ENCODE results near the gene LRRC75B. TPM values are rescaled to one million over a fixed set of nuclear protein-coding genes. Genes with fewer than 3 reads are reported as not detected.
"Not testable (repeated sequence)": the region's sequence is repeated elsewhere in the genome, so short reads cannot be mapped to it uniquely, and the experiment has no call there.

Gene LRRC75B
- total RNA-seq, 2 experiments from 2014 or later: 0.64 to 1.0 TPM

DNA sequence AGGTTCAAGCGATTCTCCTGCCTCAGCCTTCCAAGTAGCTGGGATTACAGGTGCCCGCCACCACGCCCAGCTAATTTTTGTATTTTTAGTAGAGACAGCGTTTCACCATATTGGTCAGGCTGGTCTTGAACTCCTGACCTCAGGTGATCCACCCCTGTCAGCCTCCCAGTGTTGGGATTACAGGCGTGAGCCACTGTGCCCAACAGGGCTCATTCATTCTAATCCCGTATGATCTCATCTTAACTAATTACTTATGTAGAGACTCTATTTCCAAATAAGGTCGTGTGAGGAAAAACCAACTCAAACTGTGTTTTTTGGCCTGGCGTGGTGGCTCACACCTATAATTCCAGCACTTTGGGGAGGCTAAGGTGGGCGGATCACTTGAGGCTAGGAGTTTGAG, 4.2 kb upstream of the LRRC75B start:
- H3K9me3 Mint-ChIP-seq; H3K36me3 Mint-ChIP-seq (ENCODE audit: low read depth); H3K4me3 Mint-ChIP-seq; H3K27me3 Mint-ChIP-seq; POLR2A ChIA-PET; DNase-seq; H3K27ac Mint-ChIP-seq: not testable (repeated sequence)
- H3K4me1 Mint-ChIP-seq: peaks cover 24% of the 10 kb centered on the region
- CTCF ChIA-PET: interaction anchor here (0.7 kb wide), 1 partner anchor 10 kb away, joined by 3 read pairs; no protein-coding TSS in a partner anchor

DNA sequence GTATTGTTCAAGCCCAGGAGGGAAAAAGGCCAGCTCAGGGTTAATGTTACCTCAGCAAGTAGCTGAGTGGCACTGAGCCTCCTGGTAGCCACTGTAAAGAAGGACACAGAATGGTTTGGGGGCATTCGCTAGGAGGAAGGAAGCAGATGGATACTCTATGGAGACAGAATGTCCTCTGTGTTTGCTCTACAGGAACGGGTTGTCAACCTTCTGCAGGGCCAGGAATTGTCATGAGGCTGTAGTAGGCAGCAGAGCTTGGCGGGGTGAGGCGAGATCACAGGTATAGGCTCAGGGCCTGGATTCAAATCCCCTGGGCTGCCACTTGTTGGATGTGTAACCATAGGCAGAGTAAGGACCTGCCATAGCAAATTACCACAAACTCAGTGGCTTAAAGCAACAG, 3.0 kb upstream of the LRRC75B start:
- Mint-ChIP-seq H3K36me3 (ENCODE audit: low read depth) (no peaks in the 10 kb centered on the region), H3K4me1 (peaks cover 13% of the 10 kb centered on the region), H3K27me3 (peaks cover 2% of the 10 kb centered on the region), H3K27ac (no peak overlapping the region), H3K9me3 (no peaks in the 10 kb centered on the region), H3K4me3 (no peak overlapping the region)
- ChIA-PET POLR2A (no interaction called here), CTCF (interaction anchor here (1.1 kb wide), 1 partner anchor 28 kb away, joined by 3 read pairs; no protein-coding TSS in a partner anchor)
- no peak for DNase-seq

DNA sequence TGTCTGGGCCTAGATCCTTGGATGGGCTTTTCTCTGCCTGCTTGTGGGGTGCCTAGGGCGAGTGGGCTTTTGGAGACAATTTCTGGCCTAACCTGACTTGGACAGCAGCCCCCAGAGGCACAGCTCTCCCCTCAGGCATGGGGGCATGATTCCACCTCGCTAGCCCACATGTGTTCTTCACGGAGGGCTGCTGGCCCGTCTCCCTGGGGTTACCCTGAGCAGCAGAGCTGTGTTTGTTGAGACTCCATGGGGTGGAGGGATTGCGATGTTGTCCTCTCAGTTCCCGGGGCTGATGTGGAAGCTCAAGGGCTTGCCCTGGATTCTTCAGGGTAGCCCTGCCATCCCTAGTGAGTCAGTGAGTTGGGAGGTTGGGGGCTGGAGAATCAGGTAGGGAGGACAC, 2.4 kb upstream of the LRRC75B start:
- no peaks in the 10 kb centered on the region for H3K9me3 Mint-ChIP-seq
- H3K36me3 Mint-ChIP-seq (ENCODE audit: low read depth): no peaks in the 10 kb centered on the region
- ChIA-PET POLR2A (no interaction called here), CTCF (interaction anchor here (1.1 kb wide), 1 partner anchor 28 kb away, joined by 3 read pairs; no protein-coding TSS in a partner anchor)
- H3K4me3 Mint-ChIP-seq: no peak overlapping the region
- peaks cover 8% of the 10 kb centered on the region for H3K4me1 Mint-ChIP-seq
- no peak for DNase-seq
- H3K27me3 Mint-ChIP-seq: peaks cover 2% of the 10 kb centered on the region
- H3K27ac Mint-ChIP-seq: no peak overlapping the region

- no peak for DNase-seq
- Mint-ChIP-seq H3K4me1 (peaks cover 8% of the 10 kb centered on the region), H3K9me3 (no peaks in the 10 kb centered on the region), H3K4me3 (no peak overlapping the region), H3K27me3 (peaks cover 2% of the 10 kb centered on the region), H3K36me3 (ENCODE audit: low read depth) (no peaks in the 10 kb centered on the region), H3K27ac (no peak overlapping the region)
- ChIA-PET POLR2A (no interaction called here), CTCF (no interaction called here)
Measured at GRCh38 chr22:24594569-24595120, 1.8 kb upstream of the LRRC75B start.

DNA sequence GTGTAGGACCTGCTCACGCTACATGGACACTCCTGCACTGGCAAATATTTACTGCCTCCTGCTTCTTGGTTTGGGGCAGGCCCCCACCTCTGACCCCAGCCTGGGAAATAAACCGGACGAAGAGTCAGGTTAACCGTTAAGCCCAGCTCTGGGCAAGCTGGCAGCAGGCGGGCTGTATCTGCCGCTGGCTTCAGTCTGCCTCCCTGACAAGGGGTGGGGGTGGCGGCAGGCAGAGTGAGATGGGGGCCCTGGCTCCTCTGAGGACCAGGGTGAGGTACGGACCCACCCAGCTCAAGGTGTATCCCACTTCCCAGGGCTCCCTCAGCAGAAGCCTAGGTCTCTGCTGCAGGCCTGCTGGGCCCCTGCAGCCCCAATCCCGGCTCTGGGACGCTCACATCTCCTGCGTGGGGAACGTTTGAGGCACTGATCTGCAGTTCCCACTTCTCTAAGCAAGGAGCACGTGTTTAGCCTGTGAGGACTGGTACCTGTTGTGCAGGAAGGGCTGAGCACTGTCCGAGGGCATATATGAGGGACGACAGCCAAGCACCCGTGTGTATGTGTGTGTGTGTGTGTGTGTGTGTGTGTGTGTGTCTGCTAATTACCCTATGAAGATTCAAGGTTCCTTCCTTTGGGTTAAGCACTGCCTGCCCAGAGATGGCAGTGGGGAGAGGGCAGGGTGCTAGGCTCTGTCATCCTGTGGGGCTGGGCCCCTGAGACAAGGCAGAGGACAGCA, 1.1 kb upstream of the LRRC75B start:
- Mint-ChIP-seq H3K27me3 (peaks cover 2% of the 10 kb centered on the region), H3K9me3 (no peaks in the 10 kb centered on the region), H3K27ac (no peak overlapping the region), H3K4me1 (peaks cover 8% of the 10 kb centered on the region), H3K36me3 (ENCODE audit: low read depth) (no peaks in the 10 kb centered on the region), H3K4me3 (no peak overlapping the region)
- no peak for DNase-seq
- CTCF ChIA-PET: no interaction called here
- POLR2A ChIA-PET: no interaction called here

- H3K27ac Mint-ChIP-seq; H3K36me3 Mint-ChIP-seq (ENCODE audit: low read depth); H3K27me3 Mint-ChIP-seq; DNase-seq; H3K9me3 Mint-ChIP-seq; H3K4me1 Mint-ChIP-seq; CTCF ChIA-PET: not testable (repeated sequence)
- POLR2A ChIA-PET: interaction anchor here (0.6 kb wide), 1 partner anchor 300 kb away, joined by 3 read pairs; no protein-coding TSS in a partner anchor
- H3K4me3 Mint-ChIP-seq: peak overlapping the region; percentile 38
Measured at GRCh38 chr22:24593559-24593835, 624 bp upstream of the LRRC75B start.

GRCh38 chr22:24592058-24592850, 619 bp downstream of the LRRC75B start:
- Mint-ChIP-seq H3K36me3 (ENCODE audit: low read depth) (no peaks in the 10 kb centered on the region), H3K4me3 (peak overlapping the region; percentile 77), H3K9me3 (no peaks in the 10 kb centered on the region), H3K27me3 (peaks cover 2% of the 10 kb centered on the region), H3K4me1 (peaks cover 8% of the 10 kb centered on the region), H3K27ac (peak overlapping the region; percentile 9)
- POLR2A ChIA-PET: no interaction called here
- DNase-seq: no peak
- CTCF ChIA-PET: no interaction called here

DNA sequence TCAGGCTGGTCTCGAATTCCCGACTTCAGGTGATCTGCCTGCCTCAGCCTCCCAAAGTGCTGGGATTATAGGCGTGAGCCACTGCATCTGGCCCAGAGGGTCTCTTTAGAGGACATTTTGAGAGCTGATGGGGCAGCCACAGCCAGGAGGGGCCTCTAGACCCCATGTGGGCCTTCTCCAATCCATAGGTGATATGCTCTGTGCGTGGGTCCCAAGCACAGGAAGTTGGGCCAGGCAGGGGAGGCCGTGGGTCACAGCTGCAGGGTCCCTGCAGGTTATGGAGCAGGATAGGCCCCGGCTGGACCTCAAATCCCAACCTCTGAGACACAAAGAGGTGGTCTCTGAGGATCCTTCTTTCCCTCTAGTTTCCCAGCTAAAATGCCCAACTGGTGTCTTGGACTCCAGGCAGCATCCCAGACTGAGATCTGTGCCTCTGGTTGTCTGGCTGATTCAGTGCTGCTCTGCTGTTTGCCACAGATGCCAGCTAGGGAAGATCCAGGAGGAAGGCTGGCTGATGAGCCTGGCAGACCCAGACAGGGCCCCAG, 1.5 kb downstream of the LRRC75B start:
- CTCF ChIA-PET: interaction anchor here (0.7 to 1.2 kb wide), 3 partner anchors 14 to 26 kb away, joined by 3 to 4 read pairs (median 3); no protein-coding TSS in a partner anchor
- peaks cover 8% of the 10 kb centered on the region for H3K4me1 Mint-ChIP-seq
- peaks cover 2% of the 10 kb centered on the region for H3K27me3 Mint-ChIP-seq

DNA sequence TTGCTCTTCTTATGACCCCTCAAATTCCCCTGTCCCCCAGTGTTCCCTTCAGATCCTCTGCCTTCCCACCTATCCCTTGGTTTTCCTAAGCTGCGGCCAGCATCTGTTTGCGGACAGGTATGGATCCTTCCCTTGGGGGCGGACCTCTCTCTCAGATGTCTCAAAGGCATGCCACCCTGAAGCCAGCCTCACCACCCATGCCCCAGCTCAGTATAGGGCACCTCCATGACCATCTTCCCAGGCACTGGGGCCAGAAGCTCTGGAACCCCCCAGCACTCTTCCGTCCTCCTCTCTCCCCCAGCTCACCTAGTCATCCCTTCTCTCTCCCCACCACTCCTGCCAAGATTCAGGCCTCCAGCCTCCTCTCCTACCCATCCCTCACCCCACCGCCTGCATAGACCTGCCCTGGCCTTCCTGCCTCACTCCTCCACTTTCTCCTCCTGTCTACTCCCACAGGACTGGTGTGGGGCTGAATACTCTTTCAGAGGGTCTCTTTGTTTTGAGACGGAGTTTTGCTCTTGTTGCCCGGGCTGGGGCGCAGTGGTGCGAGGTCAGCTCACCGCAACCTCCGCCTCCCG, 2.2 kb downstream of the LRRC75B start:
- Mint-ChIP-seq H3K4me1 (peaks cover 8% of the 10 kb centered on the region), H3K27me3 (peaks cover 2% of the 10 kb centered on the region), H3K36me3 (ENCODE audit: low read depth) (no peaks in the 10 kb centered on the region), H3K9me3 (no peaks in the 10 kb centered on the region), H3K27ac (no peak overlapping the region), H3K4me3 (no peak overlapping the region)
- ChIA-PET POLR2A (no interaction called here), CTCF (interaction anchor here (0.7 to 1.2 kb wide), 3 partner anchors 14 to 26 kb away, joined by 3 to 4 read pairs (median 3); no protein-coding TSS in a partner anchor)
- DNase-seq: no peak

More for the DNA sequence above, 1.5 kb downstream of the LRRC75B start:
- Mint-ChIP-seq H3K27ac (no peak overlapping the region), H3K36me3 (ENCODE audit: low read depth) (no peaks in the 10 kb centered on the region), H3K9me3 (no peaks in the 10 kb centered on the region), H3K4me3 (no peak overlapping the region)
- DNase-seq: no peak
- POLR2A ChIA-PET: no interaction called here

DNA sequence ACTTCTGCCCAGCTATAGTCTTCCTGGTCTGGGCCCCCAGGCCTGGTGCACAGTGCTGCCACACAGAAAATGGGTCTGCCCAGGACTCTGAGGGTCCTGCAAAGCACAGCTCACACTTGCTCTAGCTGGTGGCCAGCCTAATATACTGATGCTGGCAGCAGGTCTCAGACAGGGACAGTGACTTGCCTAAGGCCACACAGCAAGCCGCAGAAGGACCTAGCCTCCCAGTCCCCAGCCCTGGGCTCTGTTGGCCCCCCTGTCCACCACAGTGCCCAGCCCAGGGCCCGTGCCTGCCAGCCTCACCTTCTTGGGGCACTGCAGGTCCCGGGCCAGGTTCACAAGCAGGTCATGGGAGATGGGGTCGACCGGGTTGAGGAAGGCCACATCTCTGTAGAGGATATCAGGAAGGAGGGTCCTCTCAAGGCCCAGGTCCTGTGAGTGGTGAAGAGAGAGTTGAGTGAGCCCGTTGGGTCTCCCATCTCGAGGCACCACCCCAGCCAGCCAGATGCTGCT, 3.3 kb downstream of the LRRC75B start:
- H3K27me3 Mint-ChIP-seq: peaks cover 2% of the 10 kb centered on the region
- H3K4me3 Mint-ChIP-seq: no peak overlapping the region
- H3K9me3 Mint-ChIP-seq: no peaks in the 10 kb centered on the region
- no peak for DNase-seq
- peaks cover 8% of the 10 kb centered on the region for H3K4me1 Mint-ChIP-seq
- ChIA-PET CTCF (no interaction called here), POLR2A (no interaction called here)
- no peak overlapping the region for H3K27ac Mint-ChIP-seq
- no peaks in the 10 kb centered on the region for H3K36me3 Mint-ChIP-seq (ENCODE audit: low read depth)

DNA sequence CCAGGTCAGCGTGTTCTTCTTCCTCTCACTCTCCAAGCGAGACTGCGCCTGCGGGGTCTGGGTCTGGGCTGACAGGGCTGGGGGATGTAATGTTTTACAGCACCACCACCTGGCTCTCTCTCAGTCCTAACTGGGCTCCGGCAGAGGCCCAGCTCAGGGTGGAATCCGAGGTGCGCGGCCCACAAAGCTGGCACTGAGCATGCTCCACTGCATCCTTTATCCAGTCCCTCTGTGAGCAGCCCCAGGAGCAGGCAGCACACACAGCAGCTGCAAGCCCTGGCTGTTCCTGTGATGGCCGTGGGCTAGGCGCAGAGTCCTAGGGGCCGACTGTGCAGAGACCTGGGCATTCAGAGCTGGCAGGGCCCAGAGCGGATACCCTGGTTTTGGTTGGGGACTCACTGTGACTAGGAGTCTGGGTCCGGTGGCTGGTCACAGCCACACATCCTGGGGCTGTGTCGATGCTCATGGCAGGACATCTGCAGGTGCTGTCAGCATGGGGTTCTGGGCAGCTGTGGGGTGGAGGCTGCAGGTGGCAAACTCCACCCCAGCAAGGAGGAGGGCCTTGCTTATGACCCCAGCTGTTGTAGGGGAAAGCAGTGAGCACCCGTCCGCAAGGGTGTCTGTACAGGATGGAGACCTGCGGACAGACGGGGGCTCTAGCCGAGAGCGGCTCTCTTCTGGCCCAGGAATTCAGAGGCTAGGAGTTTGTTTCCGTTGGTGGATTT, 4.0 kb downstream of the LRRC75B start:
- Mint-ChIP-seq H3K9me3 (no peaks in the 10 kb centered on the region), H3K36me3 (ENCODE audit: low read depth) (no peaks in the 10 kb centered on the region), H3K4me1 (peaks cover 10% of the 10 kb centered on the region), H3K27ac (no peak overlapping the region), H3K27me3 (peaks cover 2% of the 10 kb centered on the region), H3K4me3 (no peak overlapping the region)
- ChIA-PET POLR2A (no interaction called here), CTCF (no interaction called here)
- no peak for DNase-seq

- no peak for DNase-seq
- no peaks in the 10 kb centered on the region for H3K36me3 Mint-ChIP-seq (ENCODE audit: low read depth)
- H3K27me3 Mint-ChIP-seq: peaks cover 2% of the 10 kb centered on the region
- peaks cover 14% of the 10 kb centered on the region for H3K4me1 Mint-ChIP-seq
- H3K9me3 Mint-ChIP-seq: no peaks in the 10 kb centered on the region
- H3K4me3 Mint-ChIP-seq: no peak overlapping the region
- POLR2A ChIA-PET: no interaction called here
- CTCF ChIA-PET: no interaction called here
- no peak overlapping the region for H3K27ac Mint-ChIP-seq
Measured at GRCh38 chr22:24588381-24588756, 4.5 kb downstream of the LRRC75B start.

Data from activated CD4-positive, alpha-beta T cell treated with anti-CD3 and anti-CD28 coated beads, Interleukin-2, amount 10 ng/mL, durations not matched to agents 7 days and 5 days (primary cell).